Measurements from ENCODE around the gene RNU5B-1.

RNU5B-1 gene

DNA sequence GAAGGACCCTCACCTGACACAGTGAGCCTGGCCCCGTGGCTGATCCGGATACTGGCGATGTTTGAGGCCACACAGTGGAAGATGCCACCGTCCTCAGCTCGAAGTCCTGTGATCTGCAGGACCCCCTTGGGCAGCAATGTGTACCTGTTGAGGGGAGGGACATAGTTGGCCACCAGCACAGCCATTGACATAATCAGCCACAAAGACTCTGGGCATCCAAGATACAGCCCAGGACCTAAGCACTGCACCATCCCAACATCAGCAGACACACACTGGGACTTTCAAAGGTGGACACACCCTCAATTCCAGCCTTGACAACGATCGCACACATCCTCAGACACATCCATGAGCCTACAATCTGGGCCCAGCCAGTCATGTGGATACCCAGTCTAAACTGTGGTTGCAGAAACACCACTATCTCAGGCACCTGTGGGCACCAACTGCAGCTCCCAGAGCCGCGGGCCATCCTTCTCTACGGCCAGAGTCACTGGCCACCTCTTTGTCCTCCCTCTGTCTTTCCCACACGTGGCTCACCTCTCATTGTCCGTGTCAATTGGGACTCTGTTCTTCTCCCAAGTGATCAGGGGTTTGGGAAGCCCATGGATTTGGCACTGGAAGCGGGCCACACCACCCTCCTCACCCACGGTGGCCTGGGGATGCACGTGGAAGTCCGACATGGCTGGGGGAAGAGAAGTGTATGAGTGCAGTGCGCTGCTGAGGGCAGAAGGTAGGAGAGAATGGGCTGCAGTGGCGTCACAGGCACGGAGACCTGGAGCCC lies 31.0 kb downstream of the RNU5B-1 start:
- H2AFZ ChIP-seq (ENCODE audit: low read depth), result no peak overlapping the region
- no peak overlapping the region for H3K4me2 ChIP-seq
- no peaks in the 10 kb centered on the region for H3K36me3 ChIP-seq (ENCODE audit: insufficient read depth)
- no peak overlapping the region for H3K4me3 ChIP-seq (IDR thresholded peaks at IDR 0.05; ENCODE audit: insufficient read depth, low read depth, low read length)
- H4K20me1 ChIP-seq (ENCODE audit: insufficient read depth), result no peaks in the 10 kb centered on the region
- TF ChIP-seq, protein P1, sequence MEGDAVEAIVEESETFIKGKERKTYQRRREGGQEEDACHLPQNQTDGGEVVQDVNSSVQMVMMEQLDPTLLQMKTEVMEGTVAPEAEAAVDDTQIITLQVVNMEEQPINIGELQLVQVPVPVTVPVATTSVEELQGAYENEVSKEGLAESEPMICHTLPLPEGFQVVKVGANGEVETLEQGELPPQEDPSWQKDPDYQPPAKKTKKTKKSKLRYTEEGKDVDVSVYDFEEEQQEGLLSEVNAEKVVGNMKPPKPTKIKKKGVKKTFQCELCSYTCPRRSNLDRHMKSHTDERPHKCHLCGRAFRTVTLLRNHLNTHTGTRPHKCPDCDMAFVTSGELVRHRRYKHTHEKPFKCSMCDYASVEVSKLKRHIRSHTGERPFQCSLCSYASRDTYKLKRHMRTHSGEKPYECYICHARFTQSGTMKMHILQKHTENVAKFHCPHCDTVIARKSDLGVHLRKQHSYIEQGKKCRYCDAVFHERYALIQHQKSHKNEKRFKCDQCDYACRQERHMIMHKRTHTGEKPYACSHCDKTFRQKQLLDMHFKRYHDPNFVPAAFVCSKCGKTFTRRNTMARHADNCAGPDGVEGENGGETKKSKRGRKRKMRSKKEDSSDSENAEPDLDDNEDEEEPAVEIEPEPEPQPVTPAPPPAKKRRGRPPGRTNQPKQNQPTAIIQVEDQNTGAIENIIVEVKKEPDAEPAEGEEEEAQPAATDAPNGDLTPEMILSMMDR (conservative IDR thresholded peaks at IDR 0.05; ENCODE audit: low read depth, low read length), result no peak
- no peaks in the 10 kb centered on the region; the same call in 1 of the 2 replicates for H3K27me3 ChIP-seq (ENCODE audit: insufficient read depth, low read depth)
- H3K4me1 ChIP-seq (ENCODE audit: low read depth, poor library complexity, severe bottlenecking), result no peaks in the 10 kb centered on the region
- no peak overlapping the region for H3K27ac ChIP-seq
- H3K79me2 ChIP-seq (ENCODE audit: insufficient read depth, low read depth), result no peaks in the 10 kb centered on the region
- H3K9ac ChIP-seq, result no peak overlapping the region

DNA sequence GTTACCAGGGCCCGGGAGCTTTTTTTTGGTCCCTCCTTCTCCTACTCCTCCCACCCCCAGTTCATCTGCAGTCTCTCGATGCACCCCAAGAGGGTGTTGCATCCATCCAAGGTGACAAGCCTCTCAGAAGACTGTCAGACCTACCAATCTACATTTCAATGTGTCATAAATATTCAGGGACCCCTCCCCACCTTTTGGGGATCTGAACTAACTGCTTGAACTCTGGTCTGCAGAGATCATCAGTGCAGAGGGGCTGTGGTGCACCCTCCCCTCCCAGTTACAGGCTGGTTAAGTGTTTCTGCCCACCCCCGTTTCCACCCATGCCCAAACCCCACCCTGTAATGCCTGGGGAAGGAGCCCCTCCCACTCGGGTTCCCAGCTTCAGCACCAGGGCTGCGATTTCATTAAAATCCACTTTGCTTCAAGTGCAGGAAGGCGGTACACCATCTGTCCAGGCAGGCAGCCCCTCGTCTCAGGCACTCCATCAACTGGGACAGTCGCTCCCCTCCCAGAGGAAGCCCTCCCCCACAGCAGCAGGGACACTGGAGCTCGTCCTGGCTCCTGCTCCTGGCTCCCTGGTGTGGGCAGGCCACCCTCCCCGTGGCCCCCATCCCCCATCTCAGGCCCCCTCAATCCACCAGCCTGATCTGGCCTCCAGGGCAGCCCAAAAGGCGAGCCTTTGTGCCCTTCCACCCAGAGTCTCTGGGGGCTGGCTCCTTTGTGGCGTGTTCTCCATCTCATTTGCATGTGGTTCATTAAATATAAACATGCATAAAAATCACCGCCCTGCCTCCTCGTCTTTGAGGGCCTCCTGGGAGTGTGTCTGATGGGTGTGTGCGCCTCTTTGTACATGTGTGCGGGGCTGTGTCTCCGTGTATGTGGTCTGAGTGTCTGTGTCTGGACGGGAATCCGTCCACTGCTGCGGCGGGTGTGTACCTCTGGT lies 32.3 kb downstream of the RNU5B-1 start:
- Histone ChIP-seq H3K36me3 (ENCODE audit: insufficient read depth) (no peaks in the 10 kb centered on the region), H3K4me1 (ENCODE audit: low read depth, poor library complexity, severe bottlenecking) (no peaks in the 10 kb centered on the region), H3K79me2 (ENCODE audit: insufficient read depth, low read depth) (no peaks in the 10 kb centered on the region), H3K9ac (no peak overlapping the region), H3K4me2 (no peak overlapping the region), H3K27ac (no peak overlapping the region), H3K27me3 (ENCODE audit: insufficient read depth, low read depth) (no peaks in the 10 kb centered on the region), H3K4me3 (IDR thresholded peaks at IDR 0.05; ENCODE audit: insufficient read depth, low read depth, low read length) (no peak overlapping the region), H4K20me1 (ENCODE audit: insufficient read depth) (no peaks in the 10 kb centered on the region), H2AFZ (ENCODE audit: low read depth) (no peak overlapping the region)
- TF ChIP-seq, protein P1 (conservative IDR thresholded peaks at IDR 0.05; ENCODE audit: low read depth, low read length), result no peak

DNA sequence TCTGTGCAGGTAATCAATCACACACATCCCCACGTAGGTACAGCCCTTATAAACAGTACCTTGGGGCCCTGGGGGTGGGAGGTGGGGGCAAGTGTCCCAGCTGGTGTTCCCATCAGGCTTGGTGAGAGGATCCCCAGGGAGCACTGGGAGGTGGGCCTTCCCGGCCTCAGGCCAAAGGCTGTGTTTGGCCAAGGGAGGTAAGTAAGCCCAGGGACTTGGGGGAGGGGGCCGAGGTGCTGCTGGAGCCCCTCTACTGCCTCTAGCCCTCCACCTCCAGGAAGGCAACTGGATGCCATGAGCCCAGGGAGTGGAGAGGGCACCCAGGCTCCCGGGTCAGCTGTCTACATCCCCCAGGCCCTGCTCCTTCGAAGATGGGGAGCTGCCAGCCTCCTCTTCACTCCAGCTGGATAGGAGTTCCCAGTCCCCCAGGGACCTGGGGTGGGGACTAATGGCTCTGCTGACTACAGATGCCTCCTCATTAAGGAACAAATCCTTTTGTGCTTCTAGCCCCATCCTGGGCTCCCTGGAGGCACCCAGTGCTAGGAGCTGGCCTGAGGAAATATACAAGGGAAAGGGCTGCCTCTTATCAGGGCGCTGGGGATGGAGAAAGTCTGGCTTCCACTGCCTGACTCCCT lies 33.1 kb downstream of the RNU5B-1 start:
- H3K9ac ChIP-seq, result no peak overlapping the region
- H3K4me2 ChIP-seq, result no peak overlapping the region
- H2AFZ ChIP-seq (ENCODE audit: low read depth), result no peak overlapping the region
- H3K27ac ChIP-seq, result no peak overlapping the region
- no peak overlapping the region for H3K4me3 ChIP-seq (IDR thresholded peaks at IDR 0.05; ENCODE audit: insufficient read depth, low read depth, low read length)
- H3K4me1 ChIP-seq (ENCODE audit: low read depth, poor library complexity, severe bottlenecking), result no peaks in the 10 kb centered on the region
- no peaks in the 10 kb centered on the region for H3K36me3 ChIP-seq (ENCODE audit: insufficient read depth)
- no peaks in the 10 kb centered on the region for H3K79me2 ChIP-seq (ENCODE audit: insufficient read depth, low read depth)
- TF ChIP-seq, protein P1 (conservative IDR thresholded peaks at IDR 0.05; ENCODE audit: low read depth, low read length), result no peak
- H4K20me1 ChIP-seq (ENCODE audit: insufficient read depth), result no peaks in the 10 kb centered on the region
- H3K27me3 ChIP-seq (ENCODE audit: insufficient read depth, low read depth), result no peaks in the 10 kb centered on the region

DNA sequence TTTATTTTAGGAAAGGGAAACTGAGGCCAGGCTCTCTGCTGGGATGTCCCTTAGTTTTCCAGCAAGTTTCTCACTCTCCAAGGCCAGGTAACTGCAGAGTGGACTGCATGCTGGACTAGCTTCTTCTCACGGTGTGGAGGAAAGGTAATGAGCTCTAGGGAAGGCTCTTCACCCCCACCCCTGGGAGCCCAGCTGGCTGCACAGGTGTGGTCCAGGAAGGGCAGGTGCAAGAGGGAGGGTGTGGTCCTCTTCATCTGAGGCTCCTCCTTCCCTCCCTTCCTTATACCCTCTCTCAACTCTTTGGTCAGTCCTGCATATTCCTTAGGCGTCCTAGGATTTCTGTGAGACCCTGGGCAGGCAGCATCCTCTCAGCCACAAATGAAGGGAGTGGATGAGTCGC lies 33.9 kb downstream of the RNU5B-1 start:
- Histone ChIP-seq H3K27me3 (ENCODE audit: insufficient read depth, low read depth) (no peaks in the 10 kb centered on the region), H3K4me3 (IDR thresholded peaks at IDR 0.05; ENCODE audit: insufficient read depth, low read depth, low read length) (no peak overlapping the region), H2AFZ (ENCODE audit: low read depth) (no peak overlapping the region), H3K79me2 (ENCODE audit: insufficient read depth, low read depth) (no peaks in the 10 kb centered on the region), H3K4me2 (no peak overlapping the region), H3K4me1 (ENCODE audit: low read depth, poor library complexity, severe bottlenecking) (no peaks in the 10 kb centered on the region), H3K36me3 (ENCODE audit: insufficient read depth) (no peaks in the 10 kb centered on the region), H3K9ac (no peak overlapping the region), H3K27ac (no peak overlapping the region), H4K20me1 (ENCODE audit: insufficient read depth) (no peaks in the 10 kb centered on the region)
- TF ChIP-seq, protein P1 (conservative IDR thresholded peaks at IDR 0.05; ENCODE audit: low read depth, low read length), result no peak

All from KMS-11 (cell line).